ENCODE measurements around the gene CHSY3.

Gene CHSY3

DNA sequence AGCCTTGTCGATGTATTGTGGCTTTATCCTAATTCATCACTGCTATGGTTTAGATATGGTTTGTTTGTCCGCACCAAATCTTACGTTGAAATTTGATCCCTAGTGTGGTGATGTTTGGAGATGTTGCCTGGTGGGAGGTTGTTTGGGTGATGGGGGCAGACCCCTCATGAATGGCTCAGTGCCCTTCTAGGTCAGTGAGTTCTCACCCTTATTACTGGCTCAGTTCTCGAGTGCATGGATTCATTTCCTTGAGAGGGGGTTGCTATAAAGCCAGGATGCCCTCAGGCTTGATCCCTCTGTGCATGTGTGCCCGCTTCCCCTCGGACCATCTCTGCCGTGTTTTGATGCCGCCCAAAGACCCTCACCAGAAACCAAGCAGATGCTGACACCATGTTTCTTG is 114.4 kb downstream of the CHSY3 start:
- no peak overlapping the region for H3K27ac Mint-ChIP-seq
- no peak for DNase-seq
- no peak overlapping the region for H3K4me3 Mint-ChIP-seq
- no peaks in the 10 kb centered on the region for H3K27me3 Mint-ChIP-seq
- no peak for ATAC-seq (replicated peaks)
- no peaks in the 10 kb centered on the region for H3K36me3 Mint-ChIP-seq (ENCODE audit: insufficient read depth)
- H3K4me1 Mint-ChIP-seq (ENCODE audit: low read depth in 2 of 2), result no peaks in the 10 kb centered on the region
- peaks cover 4 to 10% of the 10 kb centered on the region in 2 donors for H3K9me3 Mint-ChIP-seq

- DNase-seq (no peak), ATAC-seq (replicated peaks) (no peak)
- Mint-ChIP-seq H3K9me3 (peaks cover 0 to 3% of the 10 kb centered on the region in 2 donors), H3K36me3 (ENCODE audit: insufficient read depth) (no peaks in the 10 kb centered on the region), H3K27ac (no peak overlapping the region), H3K27me3 (no peaks in the 10 kb centered on the region), H3K4me3 (no peak overlapping the region), H3K4me1 (ENCODE audit: low read depth in 2 of 2) (no peaks in the 10 kb centered on the region)
Observed at GRCh38 chr5:130021000-130021399, 116.7 kb downstream of the CHSY3 start.

DNA sequence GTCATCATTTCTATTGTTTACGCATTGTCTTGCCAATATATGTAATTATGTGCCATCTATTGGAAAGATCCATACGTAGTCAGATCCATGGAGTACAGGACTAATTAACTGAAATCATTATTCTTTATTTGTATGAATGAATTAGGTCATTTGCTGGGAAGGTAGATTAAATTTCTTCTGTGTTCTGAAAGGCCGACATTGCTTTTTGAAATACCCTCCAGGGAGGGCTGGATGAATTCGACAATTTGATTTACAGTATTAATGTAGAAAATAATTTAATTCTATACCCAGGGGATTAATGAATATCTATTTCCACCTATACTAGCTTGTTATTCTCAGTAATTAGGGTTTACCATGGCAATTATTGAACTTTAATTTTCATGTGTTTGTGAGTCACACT is 117.6 kb downstream of the CHSY3 start:
- Mint-ChIP-seq H3K36me3 (ENCODE audit: insufficient read depth) (no peaks in the 10 kb centered on the region), H3K4me1 (ENCODE audit: low read depth in 2 of 2) (no peaks in the 10 kb centered on the region), H3K4me3 (no peak overlapping the region), H3K27me3 (no peaks in the 10 kb centered on the region), H3K27ac (no peak overlapping the region), H3K9me3 (peaks cover 0 to under 1% of the 10 kb centered on the region in 2 donors)
- DNase-seq, result no peak
- no peak for ATAC-seq (replicated peaks)

DNA sequence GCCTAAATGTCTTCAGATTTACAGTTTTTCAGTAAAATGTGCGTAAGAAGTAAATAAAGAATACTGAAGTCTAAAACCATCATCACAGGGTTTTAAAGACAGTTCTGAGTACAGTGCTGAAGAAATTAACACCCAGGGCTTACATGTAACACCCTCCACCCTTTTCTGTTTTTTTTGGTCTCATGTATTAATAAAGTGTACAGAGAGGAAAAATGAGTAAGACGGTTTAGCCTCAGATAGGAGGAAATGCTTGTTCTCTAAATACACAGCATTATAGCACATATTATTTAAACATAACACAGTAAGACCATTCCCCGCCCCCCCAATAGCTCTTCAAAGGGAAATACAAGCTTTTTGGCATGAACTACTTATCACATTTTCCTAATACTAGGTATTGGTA is 119.3 kb downstream of the CHSY3 start:
- H3K27me3 Mint-ChIP-seq, result no peaks in the 10 kb centered on the region
- H3K4me1 Mint-ChIP-seq (ENCODE audit: low read depth in 2 of 2), result no peaks in the 10 kb centered on the region
- H3K27ac Mint-ChIP-seq, result no peak overlapping the region
- no peak overlapping the region for H3K4me3 Mint-ChIP-seq
- no peaks in the 10 kb centered on the region for H3K36me3 Mint-ChIP-seq (ENCODE audit: insufficient read depth)
- H3K9me3 Mint-ChIP-seq, result peaks cover 0 to 1% of the 10 kb centered on the region in 2 donors
- ATAC-seq (replicated peaks), result no peak
- no peak for DNase-seq

DNA sequence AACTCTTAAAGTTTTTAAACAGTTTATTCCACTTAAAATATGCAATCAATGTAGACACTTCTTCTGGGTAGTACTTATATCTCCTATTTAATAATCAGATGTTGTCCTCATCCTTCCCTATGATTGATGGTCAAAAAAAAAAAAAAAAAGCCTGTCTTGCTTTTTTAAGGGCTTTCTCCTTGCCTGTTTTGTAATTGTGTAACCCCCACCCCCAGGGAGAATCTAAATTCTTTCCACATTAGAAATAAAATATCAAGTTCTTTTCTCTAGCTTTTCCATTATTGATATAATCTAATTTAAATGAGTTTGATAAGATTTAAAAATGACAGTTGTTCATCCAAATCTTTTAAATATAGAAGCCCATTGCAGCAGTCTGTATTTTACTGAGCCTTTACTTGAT is 119.7 kb downstream of the CHSY3 start:
- H3K4me3 Mint-ChIP-seq, result no peak overlapping the region
- H3K27ac Mint-ChIP-seq, result no peak overlapping the region
- no peaks in the 10 kb centered on the region for H3K27me3 Mint-ChIP-seq
- H3K36me3 Mint-ChIP-seq (ENCODE audit: insufficient read depth), result no peaks in the 10 kb centered on the region
- H3K4me1 Mint-ChIP-seq (ENCODE audit: low read depth in 2 of 2), result no peaks in the 10 kb centered on the region
- no peak for DNase-seq
- peaks cover 0 to 4% of the 10 kb centered on the region in 2 donors for H3K9me3 Mint-ChIP-seq
- no peak for ATAC-seq (replicated peaks)

DNA sequence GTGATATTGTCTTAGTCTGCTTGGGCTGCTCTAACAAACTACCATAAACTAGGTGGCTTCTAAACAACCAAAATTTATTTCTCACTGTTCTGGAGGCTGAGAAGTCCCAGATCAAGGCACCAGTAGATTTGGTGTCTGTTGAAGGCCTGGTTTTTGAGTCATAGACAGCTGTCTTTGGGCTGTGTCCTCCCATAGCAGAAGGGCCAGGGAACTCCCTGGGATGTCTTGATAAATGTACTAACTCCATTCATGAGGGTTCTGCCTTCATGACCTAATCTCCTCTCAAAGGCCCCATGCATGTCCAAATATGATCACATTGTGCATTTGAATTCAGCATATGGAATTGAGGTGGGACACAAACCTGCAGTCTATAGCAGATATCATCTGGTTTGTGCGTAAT is 121.2 kb downstream of the CHSY3 start:
- no peaks in the 10 kb centered on the region for H3K27me3 Mint-ChIP-seq
- H3K36me3 Mint-ChIP-seq (ENCODE audit: insufficient read depth), result no peaks in the 10 kb centered on the region
- H3K4me1 Mint-ChIP-seq (ENCODE audit: low read depth in 2 of 2), result no peaks in the 10 kb centered on the region
- ATAC-seq (replicated peaks), result no peak
- H3K9me3 Mint-ChIP-seq, result peaks cover 0 to 4% of the 10 kb centered on the region in 2 donors
- no peak for DNase-seq
- no peak overlapping the region for H3K27ac Mint-ChIP-seq
- H3K4me3 Mint-ChIP-seq, result no peak overlapping the region

- H3K4me1 Mint-ChIP-seq (ENCODE audit: low read depth in 2 of 2), result no peaks in the 10 kb centered on the region
- ATAC-seq (replicated peaks) (no peak), DNase-seq (no peak)
- H3K9me3 Mint-ChIP-seq, result peaks cover 0 to 4% of the 10 kb centered on the region in 2 donors
- H3K36me3 Mint-ChIP-seq (ENCODE audit: insufficient read depth), result no peaks in the 10 kb centered on the region
- no peak overlapping the region for H3K4me3 Mint-ChIP-seq
- H3K27me3 Mint-ChIP-seq, result no peaks in the 10 kb centered on the region
- no peak overlapping the region for H3K27ac Mint-ChIP-seq
Observed at GRCh38 chr5:130032807-130033206, 128.5 kb downstream of the CHSY3 start.

- ATAC-seq (replicated peaks) (no peak), DNase-seq (no peak)
- no peaks in the 10 kb centered on the region for H3K27me3 Mint-ChIP-seq
- no peaks in the 10 kb centered on the region for H3K36me3 Mint-ChIP-seq (ENCODE audit: insufficient read depth)
- H3K27ac Mint-ChIP-seq, result no peak overlapping the region
- no peaks in the 10 kb centered on the region for H3K9me3 Mint-ChIP-seq
- no peaks in the 10 kb centered on the region for H3K4me1 Mint-ChIP-seq (ENCODE audit: low read depth in 2 of 2)
- H3K4me3 Mint-ChIP-seq, result no peak overlapping the region
Observed at GRCh38 chr5:130034566-130035210, 130.4 kb downstream of the CHSY3 start.

DNA sequence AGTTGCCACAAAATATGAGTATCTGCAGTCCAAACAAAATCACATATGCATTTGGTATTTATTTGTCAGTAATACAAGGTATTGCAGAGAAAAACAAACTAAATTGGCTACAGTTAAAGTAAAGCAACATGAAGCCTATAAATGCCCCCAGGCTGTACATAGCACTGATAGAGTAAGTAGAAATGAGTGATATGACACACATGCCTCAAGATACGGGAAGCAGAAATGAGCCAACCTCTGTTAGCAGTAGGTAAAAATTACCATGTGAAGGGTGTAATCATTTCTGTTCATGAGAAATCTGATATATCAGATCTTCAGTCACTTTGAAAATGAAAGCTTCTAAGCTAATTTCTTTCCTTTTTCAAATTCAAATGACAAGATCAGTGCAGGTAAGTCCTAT is 131.1 kb downstream of the CHSY3 start:
- no peaks in the 10 kb centered on the region for H3K27me3 Mint-ChIP-seq
- no peak overlapping the region for H3K4me3 Mint-ChIP-seq
- H3K27ac Mint-ChIP-seq, result no peak overlapping the region
- no peaks in the 10 kb centered on the region for H3K4me1 Mint-ChIP-seq (ENCODE audit: low read depth in 2 of 2)
- ATAC-seq (replicated peaks) (no peak), DNase-seq (no peak)
- no peaks in the 10 kb centered on the region for H3K36me3 Mint-ChIP-seq (ENCODE audit: insufficient read depth)
- no peaks in the 10 kb centered on the region for H3K9me3 Mint-ChIP-seq

GRCh38 chr5:130037905-130038304 is 133.6 kb downstream of the CHSY3 start:
- Mint-ChIP-seq H3K27me3 (no peaks in the 10 kb centered on the region), H3K27ac (no peak overlapping the region), H3K9me3 (no peaks in the 10 kb centered on the region), H3K36me3 (ENCODE audit: insufficient read depth) (no peaks in the 10 kb centered on the region), H3K4me1 (ENCODE audit: low read depth in 2 of 2) (no peaks in the 10 kb centered on the region), H3K4me3 (no peak overlapping the region)
- no peak for DNase-seq
- ATAC-seq (replicated peaks), result no peak

GRCh38 chr5:130043834-130044233 is 139.6 kb downstream of the CHSY3 start:
- Mint-ChIP-seq H3K27me3 (no peaks in the 10 kb centered on the region), H3K4me1 (ENCODE audit: low read depth in 2 of 2) (no peaks in the 10 kb centered on the region), H3K9me3 (peaks cover 4 to 9% of the 10 kb centered on the region in 2 donors), H3K4me3 (no peak overlapping the region), H3K36me3 (ENCODE audit: insufficient read depth) (no peaks in the 10 kb centered on the region), H3K27ac (no peak overlapping the region)
- ATAC-seq (replicated peaks) (no peak), DNase-seq (no peak)

- Mint-ChIP-seq H3K4me3 (no peak overlapping the region), H3K36me3 (ENCODE audit: insufficient read depth) (no peaks in the 10 kb centered on the region), H3K27ac (no peak overlapping the region), H3K9me3 (peaks cover 4 to 9% of the 10 kb centered on the region in 2 donors), H3K27me3 (no peaks in the 10 kb centered on the region), H3K4me1 (ENCODE audit: low read depth in 2 of 2) (no peaks in the 10 kb centered on the region)
- ATAC-seq (replicated peaks), result no peak
- DNase-seq, result no peak
Observed at GRCh38 chr5:130045334-130045733, 141.1 kb downstream of the CHSY3 start.

- H3K36me3 Mint-ChIP-seq (ENCODE audit: insufficient read depth), result no peaks in the 10 kb centered on the region
- no peak for ATAC-seq (replicated peaks)
- no peak overlapping the region for H3K4me3 Mint-ChIP-seq
- H3K9me3 Mint-ChIP-seq, result no peaks in the 10 kb centered on the region
- no peak for DNase-seq
- H3K27me3 Mint-ChIP-seq, result no peaks in the 10 kb centered on the region
- no peaks in the 10 kb centered on the region for H3K4me1 Mint-ChIP-seq (ENCODE audit: low read depth in 2 of 2)
- no peak overlapping the region for H3K27ac Mint-ChIP-seq
Observed at GRCh38 chr5:130050585-130050984, 146.3 kb downstream of the CHSY3 start.

- Mint-ChIP-seq H3K27me3 (no peaks in the 10 kb centered on the region), H3K4me1 (ENCODE audit: low read depth in 2 of 2) (no peaks in the 10 kb centered on the region), H3K36me3 (ENCODE audit: insufficient read depth) (no peaks in the 10 kb centered on the region), H3K9me3 (no peaks in the 10 kb centered on the region), H3K4me3 (no peak overlapping the region), H3K27ac (no peak overlapping the region)
- DNase-seq, result no peak
- no peak for ATAC-seq (replicated peaks)
Observed at GRCh38 chr5:130052752-130053151, 148.5 kb downstream of the CHSY3 start.

DNA sequence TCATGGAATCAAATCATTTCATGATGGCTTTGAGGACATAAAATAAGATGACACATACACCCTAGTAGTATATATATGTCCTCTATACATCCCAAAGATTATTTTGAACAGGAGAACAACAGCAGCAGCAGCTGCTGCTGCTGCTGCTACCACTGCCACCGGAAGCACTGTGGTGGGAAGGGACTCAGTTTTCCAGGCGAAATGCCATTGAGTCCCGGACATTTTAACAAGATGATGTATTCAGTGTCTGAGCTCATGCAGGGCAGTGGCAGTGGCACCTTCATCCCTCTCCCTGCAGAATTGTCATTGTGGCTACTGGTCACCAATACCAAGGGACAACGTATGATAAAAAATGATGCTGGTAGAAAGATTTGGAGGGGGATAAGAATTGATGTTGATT is 151.3 kb downstream of the CHSY3 start:
- no peaks in the 10 kb centered on the region for H3K36me3 Mint-ChIP-seq (ENCODE audit: insufficient read depth)
- no peak overlapping the region for H3K27ac Mint-ChIP-seq
- no peak for DNase-seq
- peaks cover 0 to 6% of the 10 kb centered on the region in 2 donors for H3K9me3 Mint-ChIP-seq
- no peaks in the 10 kb centered on the region for H3K27me3 Mint-ChIP-seq
- H3K4me1 Mint-ChIP-seq (ENCODE audit: low read depth in 2 of 2), result no peaks in the 10 kb centered on the region
- ATAC-seq (replicated peaks), result no peak
- no peak overlapping the region for H3K4me3 Mint-ChIP-seq

All from effector memory CD8-positive, alpha-beta T cell (primary cell).